ENCODE data around the gene CFAP73. TPM values are rescaled to one million over a fixed set of nuclear protein-coding genes. Genes with fewer than 3 reads are reported as not detected.

CFAP73 gene
- total and polyA plus RNA-seq, 10 of the 15 experiments (the other 5 are each of a cell fraction or from before 2014, with no cell fraction given), result 0.18 TPM; not detected in 9

DNA sequence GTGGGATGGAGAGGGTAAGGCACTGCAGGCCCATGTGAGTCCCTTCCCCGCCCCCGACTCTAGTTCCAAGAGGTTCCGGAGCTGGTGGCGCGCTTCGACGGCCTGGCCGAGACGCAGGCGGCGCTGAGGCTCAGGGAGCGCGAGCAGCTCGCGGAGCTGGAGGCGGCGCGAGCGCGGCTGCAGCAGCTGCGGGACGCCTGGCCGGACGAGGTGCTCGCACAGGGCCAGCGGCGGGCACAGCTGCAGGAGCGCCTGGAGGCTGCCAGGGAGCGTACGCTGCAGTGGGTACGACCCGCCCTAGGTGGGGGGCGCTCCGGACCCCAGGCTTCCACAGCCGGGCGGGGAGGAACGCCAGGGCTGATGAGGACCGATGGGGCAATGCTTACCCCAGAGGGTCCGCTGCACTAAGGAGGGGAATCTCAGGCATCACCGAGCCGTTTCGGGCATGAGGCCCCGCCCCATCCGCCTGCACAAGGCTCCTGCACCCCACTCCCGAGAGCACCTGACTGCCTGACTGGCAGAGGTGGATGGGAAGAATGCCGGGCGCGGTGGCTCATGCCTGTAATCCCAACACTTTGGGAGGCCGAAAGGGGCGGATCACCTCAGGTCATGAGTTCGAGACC lies 4.9 kb downstream of the CFAP73 start:
- no TSS peak for BruUV-seq (replicated peaks)
- in situ Hi-C loops (cut with MboI), result loop anchor here (5.0 kb wide), 1 partner anchor 107 kb away; no protein-coding TSS in a partner anchor

More for the DNA sequence above, 4.9 kb downstream of the CFAP73 start:
- H4K20me1 ChIP-seq (ENCODE audit: control insufficient read depth, insufficient read depth), result no peaks in the 10 kb centered on the region
- peak overlapping the region; percentile 66 for H3K4me2 ChIP-seq (ENCODE audit: control insufficient read depth, insufficient read depth)
- ChIA-PET CTCF (interaction anchor here (1.0 to 5.2 kb wide), 10 partner anchors 19 to 165 kb away, joined by 3 to 33 read pairs (median 9); no protein-coding TSS in a partner anchor), SMC1A (ENCODE audit: uncharacterized antibody, unreplicated experiment) (interaction anchor here (0.9 to 6.1 kb wide), 7 partner anchors 10 to 105 kb away, joined by 3 to 37 read pairs (median 5); no protein-coding TSS in a partner anchor), RAD21 (ENCODE audit: unreplicated experiment) (interaction anchor here (0.6 to 3.2 kb wide), 11 partner anchors 12 to 135 kb away, joined by 3 to 29 read pairs (median 6); no protein-coding TSS in a partner anchor), POLR2A (interaction anchor here (0.6 kb wide), 1 partner anchor 45 kb away, joined by 3 read pairs; no protein-coding TSS in a partner anchor)
- H2AFZ ChIP-seq (ENCODE audit: control insufficient read depth, low read depth, low read length), result peak overlapping the region; percentile 18
- TF ChIP-seq IKZF1 (conservative IDR thresholded peaks at IDR 0.05), result peak; percentile 22; the same call in 1 of the 2 replicates
- TF ChIP-seq CEBPB (IDR thresholded peaks at IDR 0.05; ENCODE audit: borderline replicate concordance in 1 of 2, low read depth in 2 of 2, low read length in 2 of 2), result no peak
- no peak for TF ChIP-seq CEBPZ (IDR thresholded peaks at IDR 0.05; ENCODE audit: low read depth, low read length)
- peaks cover 15% of the 10 kb centered on the region for H3K4me1 ChIP-seq (ENCODE audit: control insufficient read depth, insufficient read depth, low read length)
- no peaks in the 10 kb centered on the region for H3K9me3 ChIP-seq (replicated peaks; ENCODE audit: control insufficient read depth, insufficient read depth, low read length)
- peaks cover 7 to 8% of the 10 kb centered on the region in 2 experiments; a peak in 2 of 4 replicates for H3K27me3 ChIP-seq (replicated peaks in 1 of 2; ENCODE audit: control insufficient read depth in 2 of 2, insufficient read depth in 2 of 2, low read length in 1 of 2)
- H3K36me3 ChIP-seq (ENCODE audit: control insufficient read depth in 2 of 2, insufficient read depth in 2 of 2, low read length in 1 of 2), result peaks cover 0 to 15% of the 10 kb centered on the region in 2 experiments; a peak in 3 of 4 replicates
- H3K79me2 ChIP-seq (ENCODE audit: control insufficient read depth, insufficient read depth, low read length), result no peaks in the 10 kb centered on the region
- no peak overlapping the region for H3K4me3 ChIP-seq
- FAIRE-seq (no peak), DNase-seq (ENCODE audit: low read depth, low spot score) (no peak), ATAC-seq (peak; percentile 40)
- H3K9ac ChIP-seq (ENCODE audit: control insufficient read depth, insufficient read depth, low read length), result no peak overlapping the region
- 15% methylated on average over 51 of the region's 51 CpGs for WGBS (ENCODE audit: insufficient coverage, insufficient replicate concordance, low lambda C conversion rate, missing lambda C conversion rate)
- intact Hi-C loops (cut with micrococcal nuclease; ENCODE audit: unreplicated experiment), result loop anchor here (5.0 kb wide), 1 partner anchor 47 kb away; no protein-coding TSS in a partner anchor
- no peak overlapping the region for H3K27ac ChIP-seq (ENCODE audit: control insufficient read depth, insufficient read depth)
